HG03457 (cell line): ENCODE data around the gene ZNF644.

Source experiments
- ATAC-seq: cut with Tn5 transposase; IDR thresholded peaks from one replicate; pipeline ENCODE4 v1.9.1; 2021; ENCODE audit warnings: moderate number of reproducible peaks; ENCODE audit not compliant: unreplicated experiment

ZNF644 gene

DNA sequence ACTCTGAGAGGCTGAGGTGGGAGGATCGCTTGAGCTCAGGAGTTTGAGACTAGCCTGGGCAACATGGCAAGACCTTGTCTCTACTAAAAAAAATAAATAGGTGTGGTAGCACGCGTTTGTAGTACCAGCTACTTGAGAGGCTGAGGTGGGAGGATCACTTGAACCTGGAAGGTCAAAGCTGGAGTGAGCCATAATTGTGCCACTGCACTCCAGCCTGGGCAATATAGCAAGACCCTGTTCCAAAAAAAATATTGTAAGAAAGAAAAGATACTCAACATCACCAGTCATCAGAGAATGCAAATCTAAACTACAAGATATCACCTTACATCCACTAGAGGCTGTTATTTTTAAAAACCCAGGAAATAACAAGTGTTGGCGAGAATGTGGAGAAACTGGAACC is 32.5 kb downstream of the ZNF644 start:
- no peak for ATAC-seq

DNA sequence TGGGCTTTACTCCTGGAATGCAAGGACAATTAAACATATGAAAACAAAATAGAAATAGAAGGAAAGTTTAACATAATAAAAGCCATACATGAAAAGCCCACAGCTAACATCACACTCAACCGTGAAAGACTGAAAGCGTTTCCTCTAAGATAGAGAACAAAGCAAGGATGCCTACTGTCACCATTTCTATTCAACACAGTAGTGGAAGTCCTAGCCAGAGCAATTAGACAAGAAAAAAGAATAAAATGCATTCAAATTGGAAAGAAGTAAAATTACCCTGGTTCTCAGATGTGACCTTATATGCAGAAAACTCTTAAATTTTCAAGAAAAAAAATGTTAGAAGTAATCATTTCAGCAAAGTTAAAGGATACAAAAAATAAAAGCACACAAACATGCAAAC is 34.0 kb downstream of the ZNF644 start:
- ATAC-seq, result no peak

DNA sequence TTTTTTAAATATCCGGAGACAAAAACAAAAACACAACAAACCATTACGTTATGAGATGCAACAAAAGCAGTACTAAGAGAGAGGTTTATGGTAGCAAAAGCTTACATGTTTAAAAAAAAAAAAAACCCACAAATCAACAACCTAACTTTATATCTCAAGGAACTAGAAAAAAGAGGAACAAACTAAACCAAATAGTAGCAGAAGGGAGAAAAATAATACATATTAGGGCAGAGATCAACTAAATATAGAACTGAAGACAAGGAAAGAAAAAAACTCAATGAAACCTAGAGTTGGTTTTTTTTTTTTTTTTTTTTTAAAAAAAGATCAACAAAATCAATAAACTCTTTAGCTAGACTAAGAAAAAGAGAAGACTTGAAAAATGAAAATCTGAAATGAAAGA is 34.9 kb downstream of the ZNF644 start:
- ATAC-seq, result no peak

DNA sequence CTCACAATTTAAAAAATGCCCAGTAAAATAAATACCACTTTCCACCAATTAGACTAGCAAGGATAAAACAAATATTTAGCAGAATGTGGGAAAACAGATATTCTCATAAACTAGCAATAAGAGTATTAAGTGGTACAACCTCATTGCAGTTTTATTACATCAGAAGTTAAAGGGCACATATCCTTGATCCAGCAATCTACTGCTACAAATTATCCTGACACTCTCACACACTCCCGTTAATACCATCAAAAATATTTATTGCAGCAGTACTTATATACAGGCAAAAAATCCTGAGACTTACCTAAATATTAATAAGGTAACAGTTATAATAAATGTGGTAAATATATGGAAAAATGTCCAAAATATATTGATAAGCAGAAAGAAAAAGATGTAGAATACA is 44.3 kb downstream of the ZNF644 start:
- ATAC-seq, result no peak

DNA sequence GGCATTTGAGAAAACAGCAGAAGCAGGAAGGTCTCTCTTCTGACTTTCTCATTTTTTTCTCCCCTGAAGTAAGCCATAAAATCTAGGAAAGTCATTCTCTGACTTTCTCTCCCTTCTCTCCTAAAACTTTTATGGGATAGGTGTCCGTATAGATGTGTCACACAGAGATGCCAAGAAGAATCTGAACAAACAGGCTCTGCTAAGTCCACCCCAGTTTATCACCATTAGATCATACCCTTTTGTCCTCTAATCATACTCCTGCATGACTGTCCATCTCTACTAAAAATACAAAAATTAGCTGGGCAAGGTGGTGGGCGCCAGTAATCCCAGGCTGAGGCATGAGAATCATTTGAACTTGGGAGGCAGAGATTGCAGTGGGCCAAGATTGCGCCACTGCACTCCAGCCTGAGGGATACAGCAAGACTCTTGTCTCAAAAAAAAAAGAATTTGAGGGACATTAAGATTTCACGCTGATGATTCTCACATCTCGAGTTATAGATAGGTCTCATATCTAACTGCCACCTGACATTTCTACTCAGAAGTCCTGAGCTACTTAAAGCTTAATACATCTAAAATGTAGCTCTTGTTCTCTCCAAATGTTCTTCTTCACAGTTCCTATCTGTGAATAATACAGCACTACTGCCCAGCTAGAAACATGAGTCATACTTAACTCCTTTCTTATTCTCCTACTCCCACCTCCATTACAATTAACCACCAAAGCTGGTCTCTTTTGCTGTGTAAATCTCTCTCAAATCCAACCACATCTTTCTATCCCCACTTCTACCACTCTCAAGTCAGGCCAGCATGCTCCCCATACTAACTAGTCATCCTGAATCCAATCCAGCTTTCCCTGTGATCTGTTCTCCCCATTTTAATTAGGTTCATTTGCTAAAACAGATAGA is 47.7 kb downstream of the ZNF644 start:
- no peak for ATAC-seq

DNA sequence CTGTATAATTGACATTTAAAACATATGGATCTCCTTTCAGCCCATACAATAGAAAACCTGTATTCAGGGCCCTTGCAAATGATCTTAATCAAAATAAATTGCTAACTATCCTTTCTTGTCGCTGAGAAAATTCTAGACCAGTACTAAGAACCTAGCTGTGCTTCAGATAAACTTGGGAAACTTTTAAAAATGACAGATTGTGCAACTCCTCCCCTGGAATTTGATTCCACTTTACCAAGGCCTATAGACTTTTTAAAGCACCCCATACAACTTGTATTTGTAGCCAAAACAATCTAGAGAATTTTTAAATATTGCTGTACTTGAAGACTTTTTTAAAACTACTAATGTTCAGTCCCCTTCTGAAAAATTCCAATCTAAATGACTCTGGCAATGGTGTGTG is 51.6 kb downstream of the ZNF644 start:
- ATAC-seq, result no peak

DNA sequence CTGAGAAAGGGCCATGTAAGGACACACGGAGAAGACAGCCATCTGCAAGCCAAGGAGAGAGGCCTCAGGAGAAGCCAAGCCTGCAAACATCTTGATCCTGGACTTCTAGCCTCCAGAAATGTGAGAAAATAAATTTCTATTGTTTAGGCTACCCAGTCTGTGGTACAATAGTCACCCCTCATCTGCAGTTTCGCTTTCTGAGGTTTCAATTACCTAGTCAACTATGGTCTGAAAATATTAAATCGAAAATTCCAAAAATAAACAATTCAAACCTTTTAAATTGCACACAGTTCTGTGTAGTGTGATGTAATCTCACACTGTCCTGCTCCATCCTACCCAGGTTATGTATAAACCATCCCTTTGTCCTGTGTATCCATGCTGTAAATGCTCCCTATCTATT is 52.6 kb downstream of the ZNF644 start:
- no peak for ATAC-seq

DNA sequence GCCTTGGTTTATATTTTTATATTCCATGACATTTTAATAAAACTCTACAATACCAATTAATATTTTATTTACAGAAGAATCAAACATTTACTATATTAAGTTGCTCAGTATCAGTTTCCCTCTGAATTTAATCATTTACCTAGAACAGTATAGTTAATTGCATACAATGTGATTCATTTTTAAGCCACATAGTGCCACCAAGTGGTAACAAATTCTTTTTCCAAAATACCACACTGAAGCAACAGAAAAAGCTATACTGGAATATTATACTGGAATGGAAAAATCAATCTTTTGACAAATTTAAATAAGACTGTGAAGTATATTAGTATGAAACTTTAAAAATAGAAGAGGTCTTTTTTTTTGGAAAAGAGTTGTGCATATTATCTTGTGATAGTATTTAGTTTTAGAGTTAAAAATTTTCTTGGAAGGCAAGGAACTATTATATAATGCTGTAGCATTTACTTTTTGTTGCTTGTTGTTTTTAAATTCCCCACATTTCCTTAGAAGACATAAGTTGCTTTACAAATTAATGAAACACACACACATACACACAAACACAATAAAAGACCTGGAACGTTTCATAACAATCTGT is 57.3 kb downstream of the ZNF644 start:
- ATAC-seq, result no peak

DNA sequence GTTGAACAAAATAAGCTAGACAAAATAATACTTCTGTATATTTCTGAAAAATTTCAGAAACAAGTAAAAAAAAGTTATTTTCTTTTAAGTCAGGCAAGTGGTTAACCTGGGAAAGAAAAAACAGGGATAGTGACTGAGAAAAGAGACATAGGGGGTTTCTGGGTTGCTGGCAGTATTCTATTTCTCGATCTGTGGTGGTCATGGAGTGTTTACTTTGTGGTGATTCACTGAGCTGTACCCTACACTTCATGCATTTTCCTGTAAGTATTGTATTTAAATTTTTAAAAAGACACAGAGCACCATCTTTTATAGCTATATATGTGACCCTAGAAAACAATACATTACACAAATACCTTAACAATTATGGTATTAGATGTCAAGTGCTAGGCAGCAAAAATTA is 58.2 kb downstream of the ZNF644 start:
- ATAC-seq, result no peak

DNA sequence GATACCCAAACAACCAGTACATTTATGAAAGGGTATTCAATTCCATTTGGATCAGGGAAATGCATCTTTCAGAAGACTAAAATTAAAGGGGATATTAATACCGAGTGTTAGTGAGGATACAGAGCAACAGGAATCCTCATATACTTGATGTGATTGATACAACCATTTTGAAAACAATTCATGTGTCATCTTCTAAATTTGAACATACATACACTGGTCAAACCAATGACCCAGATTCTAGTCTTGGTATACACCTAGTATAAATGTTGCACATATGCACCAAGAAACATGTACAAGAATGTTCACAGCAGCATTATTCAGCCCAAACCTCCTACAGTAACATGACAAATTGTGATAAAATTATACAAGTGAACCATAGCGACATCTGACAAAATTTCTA is 58.6 kb downstream of the ZNF644 start:
- no peak for ATAC-seq

DNA sequence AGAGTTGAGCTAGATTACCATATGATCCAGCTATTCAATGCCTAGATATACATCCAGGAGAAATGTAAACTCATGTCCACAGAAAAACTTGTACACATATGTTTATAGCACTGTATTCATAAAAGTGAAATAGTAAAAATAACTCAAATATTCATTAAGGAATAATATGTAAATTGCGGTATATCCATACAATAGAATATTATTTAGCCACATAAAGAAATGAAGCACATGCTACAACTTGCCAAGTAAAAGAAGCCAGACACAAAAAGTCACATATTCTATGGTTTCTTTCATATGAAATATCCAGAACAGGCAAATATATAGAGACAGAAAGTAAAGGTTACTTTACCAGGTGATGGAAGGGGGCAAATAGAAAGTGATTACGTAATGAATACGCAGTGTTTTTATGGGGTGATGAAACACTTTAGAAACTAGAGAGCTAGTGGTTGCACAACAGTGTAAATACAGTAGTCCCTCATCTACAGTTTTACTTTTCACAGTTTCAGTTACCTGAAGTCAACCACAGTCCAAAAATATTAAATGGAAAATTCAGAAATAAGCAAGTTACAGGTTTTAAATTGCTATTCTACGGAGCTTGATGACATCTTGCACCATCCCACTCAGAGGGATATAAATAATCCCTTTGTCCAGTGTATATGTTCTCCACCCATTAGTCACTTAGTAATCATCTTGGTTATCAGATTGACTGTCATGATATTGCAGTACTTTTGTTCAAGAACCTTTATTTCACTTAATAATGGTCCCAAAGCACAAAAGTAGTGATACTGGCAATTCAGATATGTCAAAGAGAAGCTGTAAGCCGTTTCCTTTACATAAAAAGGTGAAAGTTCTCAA is 62.3 kb downstream of the ZNF644 start:
- ATAC-seq, result peak; percentile 59

DNA sequence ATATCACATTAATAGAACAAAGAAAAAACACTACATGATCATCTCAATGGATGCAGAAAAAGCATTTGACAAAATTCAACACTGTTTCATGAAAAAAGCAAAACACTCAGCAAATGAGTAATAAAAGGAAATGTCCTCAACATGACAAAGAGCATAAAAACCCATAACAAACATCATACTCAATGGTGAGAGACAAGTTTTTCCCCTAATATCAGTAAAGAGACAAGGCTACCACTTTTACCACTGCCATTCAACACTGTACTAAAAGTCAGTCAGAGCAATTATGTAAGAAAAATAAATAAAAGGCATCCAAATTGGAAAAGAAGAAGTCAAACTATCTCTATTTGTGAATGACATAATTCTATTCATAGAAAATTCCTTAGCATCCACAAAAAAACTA is 64.3 kb downstream of the ZNF644 start:
- no peak for ATAC-seq

DNA sequence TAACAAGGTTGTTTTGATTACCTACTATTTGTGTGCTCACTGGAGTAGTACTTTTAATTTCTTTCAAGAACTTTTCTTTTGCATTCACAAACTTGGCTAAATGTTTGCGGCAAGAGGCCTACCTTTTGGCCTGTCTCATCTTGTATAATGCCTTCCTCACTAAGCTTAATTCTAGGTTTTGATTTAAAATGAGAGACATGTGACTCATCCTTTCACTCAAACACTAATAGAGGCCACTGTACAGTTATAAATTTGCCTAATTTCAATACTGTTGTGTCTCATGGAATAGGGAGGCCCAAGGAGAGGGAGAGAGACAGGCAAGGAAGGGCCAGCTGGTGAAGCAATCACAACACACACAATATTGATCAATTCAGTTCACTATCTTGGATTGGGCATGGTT is 66.1 kb downstream of the ZNF644 start:
- no peak for ATAC-seq

DNA sequence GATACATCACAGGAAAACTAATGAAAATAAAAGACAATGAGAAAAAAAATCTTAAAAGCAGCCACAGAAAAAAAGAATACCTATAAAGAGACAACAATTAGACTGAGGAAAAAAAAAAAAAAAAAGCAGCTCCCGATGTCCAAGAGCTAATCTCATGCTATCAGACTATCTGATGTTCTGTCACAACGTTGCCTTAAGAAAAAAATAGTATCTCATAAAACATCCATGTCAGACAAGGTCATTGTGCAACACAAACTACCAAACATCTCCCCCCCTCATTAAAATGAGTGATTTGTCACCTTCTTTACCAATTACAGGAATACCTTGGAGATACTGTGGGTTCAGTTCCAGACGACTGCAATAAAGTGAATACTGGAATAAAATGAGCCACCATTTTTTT is 68.9 kb downstream of the ZNF644 start:
- ATAC-seq, result no peak

DNA sequence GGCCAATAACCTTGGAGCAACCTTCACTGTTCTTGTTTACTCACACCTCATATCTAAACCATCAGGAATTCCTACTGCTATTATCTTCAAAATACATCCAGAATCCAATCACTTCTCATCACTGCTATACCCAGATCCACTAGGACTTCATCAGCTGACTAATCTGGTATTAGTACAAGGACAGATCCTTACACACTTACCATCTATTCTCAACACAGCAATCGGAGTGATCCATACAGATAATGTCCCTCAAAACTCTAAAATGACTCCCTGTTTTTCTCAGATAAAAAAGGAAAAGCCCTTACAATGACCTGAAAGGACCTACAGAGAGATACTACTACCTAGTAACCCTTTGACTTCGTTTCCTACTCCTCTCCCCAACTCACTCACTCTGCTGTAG is 70.8 kb downstream of the ZNF644 start:
- no peak for ATAC-seq

DNA sequence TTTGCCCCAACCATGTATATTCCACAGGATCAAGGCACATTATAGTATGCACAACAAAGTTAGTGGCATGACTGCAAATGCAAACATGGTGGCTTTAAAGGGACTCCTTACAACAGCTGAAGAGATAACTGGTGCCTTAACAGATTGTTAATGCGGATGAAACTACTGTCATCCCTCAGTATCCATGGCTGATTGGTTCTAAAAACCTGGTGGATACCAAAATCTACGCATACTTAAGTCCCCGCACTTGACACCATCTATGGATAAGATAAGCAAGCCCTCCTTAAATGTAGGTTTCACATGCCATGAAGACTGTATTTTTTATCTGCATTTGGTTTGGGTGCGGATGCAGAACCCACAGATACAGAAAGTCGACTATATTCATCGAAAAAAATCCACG is 73.5 kb downstream of the ZNF644 start:
- ATAC-seq, result no peak

DNA sequence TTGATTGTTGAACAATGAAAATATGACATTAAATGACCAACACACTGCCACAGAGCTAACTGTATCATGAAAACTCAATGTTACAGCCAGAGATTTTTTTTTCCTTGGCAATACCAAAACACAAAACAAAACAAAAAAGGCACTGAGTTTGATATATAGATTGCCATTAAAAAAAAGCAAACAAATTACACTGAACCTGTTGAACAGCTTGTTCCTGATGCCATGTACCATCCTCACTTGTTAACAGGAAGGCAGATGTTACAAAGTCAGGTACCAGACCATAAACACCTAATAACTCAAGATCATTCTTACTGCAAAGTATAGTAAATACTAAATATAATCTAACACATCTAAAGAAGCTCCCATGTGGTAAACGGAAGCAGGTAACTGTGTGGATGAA is 75.2 kb downstream of the ZNF644 start:
- no peak for ATAC-seq

DNA sequence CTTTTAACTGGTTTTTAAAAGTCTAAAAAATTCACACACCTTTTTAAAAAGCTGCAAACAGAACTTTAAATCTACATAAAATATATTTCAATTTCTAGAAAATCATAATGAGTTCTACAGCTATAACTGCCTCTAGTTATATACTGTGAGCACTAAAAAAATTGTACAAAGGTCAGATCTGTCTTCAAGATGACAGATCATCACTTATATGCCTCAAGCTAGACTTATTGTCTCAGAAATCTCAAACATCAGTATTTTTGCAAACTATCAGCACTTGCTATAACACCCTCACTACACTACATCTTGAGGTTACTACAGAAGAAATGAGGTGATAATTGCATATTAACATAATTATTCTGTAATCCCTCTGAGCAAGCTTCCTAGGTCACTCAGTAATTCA is 76.5 kb downstream of the ZNF644 start:
- no peak for ATAC-seq

DNA sequence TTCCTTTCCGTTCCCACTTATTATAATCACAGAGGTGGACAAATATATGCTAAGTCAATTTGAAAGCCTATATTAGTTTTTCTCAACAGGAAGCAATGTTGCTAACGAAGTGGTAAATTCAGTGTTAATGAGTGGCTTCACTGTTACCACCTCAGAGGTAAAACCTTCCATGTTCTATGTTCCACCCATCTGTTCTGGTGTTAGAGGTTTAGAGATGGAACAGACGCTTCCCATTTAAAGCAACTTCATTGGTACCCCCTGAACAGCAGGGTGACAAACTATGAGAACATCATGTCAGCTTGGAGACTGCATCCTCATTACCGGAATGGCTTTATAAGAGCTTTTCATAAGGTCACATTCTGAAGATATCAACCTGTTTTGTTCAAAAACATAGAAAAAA is 77.9 kb downstream of the ZNF644 start:
- ATAC-seq, result no peak

DNA sequence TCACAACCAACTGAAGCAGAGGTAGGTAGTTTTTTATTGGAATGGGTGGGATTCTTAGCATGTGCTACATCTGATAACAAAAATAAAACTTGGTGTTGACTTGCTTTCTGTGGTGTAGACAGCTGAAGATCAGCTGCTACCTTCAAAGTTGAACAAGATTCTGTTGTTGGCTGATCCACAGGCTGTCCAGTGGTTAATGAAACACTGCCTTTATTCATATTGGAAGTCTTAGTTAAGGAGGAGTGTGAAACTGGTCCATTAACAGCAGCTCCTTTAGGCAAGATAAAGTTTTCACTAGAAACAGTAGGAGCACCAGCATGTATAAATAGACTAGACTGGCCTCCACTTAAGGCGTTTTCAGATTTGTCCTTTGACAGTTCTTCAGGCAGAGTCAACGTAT is 81.1 kb downstream of the ZNF644 start:
- ATAC-seq, result no peak

DNA sequence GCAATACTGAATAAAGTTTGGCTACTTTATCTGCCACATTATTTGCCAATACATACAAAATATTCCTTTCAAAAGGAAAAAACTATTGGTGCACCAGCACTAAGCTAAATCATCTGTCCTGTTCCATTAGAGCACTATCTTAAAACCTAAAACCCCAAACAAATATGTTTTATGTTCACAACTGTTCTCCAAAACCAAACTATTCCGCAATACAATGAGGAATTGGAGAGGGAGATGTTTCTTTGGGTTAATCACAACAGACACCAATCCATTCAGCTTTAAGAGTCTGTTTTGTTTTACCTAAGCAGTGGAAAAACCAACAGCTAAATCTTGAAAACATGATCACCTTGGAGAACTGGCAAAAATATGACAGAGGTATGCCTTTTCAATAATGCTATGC is 85.1 kb downstream of the ZNF644 start:
- no peak for ATAC-seq

DNA sequence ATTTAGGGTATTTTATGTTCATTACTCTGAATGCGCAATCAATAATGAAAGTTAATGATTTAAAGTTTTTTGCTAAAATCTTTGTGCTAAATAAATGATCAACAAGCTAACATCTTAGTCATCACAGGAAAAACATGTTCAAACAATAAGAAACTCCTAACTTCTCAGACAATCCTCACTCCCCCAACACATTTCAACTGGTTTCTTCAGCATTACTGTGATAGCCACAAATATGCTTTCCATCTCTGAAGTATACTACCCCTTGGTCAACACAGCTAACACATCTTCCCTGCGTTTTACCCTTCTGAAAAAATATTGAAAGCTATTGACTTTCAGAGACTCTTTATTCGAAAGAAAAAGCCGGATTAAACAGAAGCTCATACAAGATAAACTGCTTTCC is 85.8 kb downstream of the ZNF644 start:
- no peak for ATAC-seq
